WTC11 (cell line): Measurements from ENCODE around the gene LHFPL6.

Source experiments
- CREM ChIP-seq: sonication (generic); formaldehyde crosslinking; IDR thresholded peaks from 2 replicates; pipeline ENCODE4 v1.8.1; 2022; ENCODE audit warnings: mild to moderate bottlenecking, missing genetic modification reagents, moderate library complexity
- EMX1 ChIP-seq: fragments of 250-450 bp; sonication (Bioruptor Pico); IDR thresholded peaks from 2 replicates; pipeline ENCODE4 v1.8.0; 2021; ENCODE audit warnings: mild to moderate bottlenecking
- ESRRA ChIP-seq: sonication (generic); formaldehyde crosslinking; IDR thresholded peaks from 2 replicates; pipeline ENCODE4 v1.8.1; 2022; ENCODE audit warnings: mild to moderate bottlenecking, missing genetic modification reagents, borderline replicate concordance
- GRHL2 ChIP-seq: fragments of 250-450 bp; sonication (Bioruptor Pico); IDR thresholded peaks from 2 replicates; pipeline ENCODE4 v1.8.0; 2022; ENCODE audit warnings: mild to moderate bottlenecking, moderate library complexity; ENCODE audit not compliant: insufficient replicate concordance, severe bottlenecking
- JAZF1 ChIP-seq: fragments of 250-450 bp; sonication (Bioruptor Pico); IDR thresholded peaks from 2 replicates; pipeline ENCODE4 v1.9.0; 2021; ENCODE audit warnings: moderate library complexity, mild to moderate bottlenecking, inconsistent platforms
- ZNF396 ChIP-seq: fragments of 250-450 bp; sonication (Bioruptor Pico); IDR thresholded peaks from 2 replicates; pipeline ENCODE4 v1.8.0; 2021; ENCODE audit warnings: mild to moderate bottlenecking, moderate library complexity, borderline replicate concordance
- ZNF671 ChIP-seq: fragments of 250-450 bp; sonication (Bioruptor Pico); IDR thresholded peaks from 2 replicates; pipeline ENCODE4 v1.8.0; 2021; ENCODE audit warnings: mild to moderate bottlenecking
- TF ChIP-seq, protein P1 (sequence below): sonication (generic); formaldehyde crosslinking; IDR thresholded peaks from 2 replicates; pipeline ENCODE4 v1.8.1; 2022; ENCODE audit warnings: mild to moderate bottlenecking, moderate library complexity, missing genetic modification reagents
- TF ChIP-seq, protein P2 (sequence below): sonication (generic); formaldehyde crosslinking; IDR thresholded peaks from 2 replicates; pipeline ENCODE4 v1.8.0; 2022; ENCODE audit warnings: mild to moderate bottlenecking, missing genetic modification reagents
- TF ChIP-seq, protein P3 (sequence below): fragments of 200-600 bp; IDR thresholded peaks from 2 replicates; pipeline ENCODE4 v1.8.0; 2022; ENCODE audit warnings: antibody characterized with exemption
- TF ChIP-seq, protein P4 (sequence below): sonication (generic); formaldehyde crosslinking; IDR thresholded peaks from 2 replicates; pipeline ENCODE4 v1.8.1; 2022; ENCODE audit warnings: low read depth, mild to moderate bottlenecking, moderate library complexity, missing genetic modification reagents, borderline replicate concordance

DNA sequence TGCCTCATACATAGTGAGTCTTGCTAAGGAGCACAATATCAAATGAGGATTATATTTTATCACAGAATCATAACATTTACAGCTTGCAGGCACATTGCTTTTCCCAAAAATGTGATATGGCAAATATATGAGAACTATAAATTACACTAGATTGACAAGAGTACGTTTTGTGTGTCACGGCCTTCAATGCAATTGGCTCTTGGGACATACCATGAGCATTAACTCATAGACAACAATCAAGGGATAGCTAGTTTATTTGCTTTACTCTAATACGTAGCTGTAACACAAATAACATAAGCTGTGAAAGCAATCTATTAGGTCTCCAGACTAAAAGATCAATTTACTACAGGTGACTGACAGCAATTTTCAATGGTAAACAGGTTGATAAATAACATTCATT is 17.8 kb downstream of the LHFPL6 start:
- no peak for TF ChIP-seq CREM (CRISPR knock-in tag)
- no peak for TF ChIP-seq ESRRA (CRISPR knock-in tag)
- TF ChIP-seq, protein P1, sequence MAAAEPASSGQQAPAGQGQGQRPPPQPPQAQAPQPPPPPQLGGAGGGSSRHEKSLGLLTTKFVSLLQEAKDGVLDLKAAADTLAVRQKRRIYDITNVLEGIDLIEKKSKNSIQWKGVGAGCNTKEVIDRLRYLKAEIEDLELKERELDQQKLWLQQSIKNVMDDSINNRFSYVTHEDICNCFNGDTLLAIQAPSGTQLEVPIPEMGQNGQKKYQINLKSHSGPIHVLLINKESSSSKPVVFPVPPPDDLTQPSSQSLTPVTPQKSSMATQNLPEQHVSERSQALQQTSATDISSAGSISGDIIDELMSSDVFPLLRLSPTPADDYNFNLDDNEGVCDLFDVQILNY (CRISPR knock-in tag) = no peak
- TF ChIP-seq, protein P2, sequence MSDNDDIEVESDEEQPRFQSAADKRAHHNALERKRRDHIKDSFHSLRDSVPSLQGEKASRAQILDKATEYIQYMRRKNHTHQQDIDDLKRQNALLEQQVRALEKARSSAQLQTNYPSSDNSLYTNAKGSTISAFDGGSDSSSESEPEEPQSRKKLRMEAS (CRISPR knock-in tag) = no peak
- no peak for TF ChIP-seq ZNF396
- TF ChIP-seq, protein P3, sequence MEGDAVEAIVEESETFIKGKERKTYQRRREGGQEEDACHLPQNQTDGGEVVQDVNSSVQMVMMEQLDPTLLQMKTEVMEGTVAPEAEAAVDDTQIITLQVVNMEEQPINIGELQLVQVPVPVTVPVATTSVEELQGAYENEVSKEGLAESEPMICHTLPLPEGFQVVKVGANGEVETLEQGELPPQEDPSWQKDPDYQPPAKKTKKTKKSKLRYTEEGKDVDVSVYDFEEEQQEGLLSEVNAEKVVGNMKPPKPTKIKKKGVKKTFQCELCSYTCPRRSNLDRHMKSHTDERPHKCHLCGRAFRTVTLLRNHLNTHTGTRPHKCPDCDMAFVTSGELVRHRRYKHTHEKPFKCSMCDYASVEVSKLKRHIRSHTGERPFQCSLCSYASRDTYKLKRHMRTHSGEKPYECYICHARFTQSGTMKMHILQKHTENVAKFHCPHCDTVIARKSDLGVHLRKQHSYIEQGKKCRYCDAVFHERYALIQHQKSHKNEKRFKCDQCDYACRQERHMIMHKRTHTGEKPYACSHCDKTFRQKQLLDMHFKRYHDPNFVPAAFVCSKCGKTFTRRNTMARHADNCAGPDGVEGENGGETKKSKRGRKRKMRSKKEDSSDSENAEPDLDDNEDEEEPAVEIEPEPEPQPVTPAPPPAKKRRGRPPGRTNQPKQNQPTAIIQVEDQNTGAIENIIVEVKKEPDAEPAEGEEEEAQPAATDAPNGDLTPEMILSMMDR = no peak
- TF ChIP-seq, protein P4, sequence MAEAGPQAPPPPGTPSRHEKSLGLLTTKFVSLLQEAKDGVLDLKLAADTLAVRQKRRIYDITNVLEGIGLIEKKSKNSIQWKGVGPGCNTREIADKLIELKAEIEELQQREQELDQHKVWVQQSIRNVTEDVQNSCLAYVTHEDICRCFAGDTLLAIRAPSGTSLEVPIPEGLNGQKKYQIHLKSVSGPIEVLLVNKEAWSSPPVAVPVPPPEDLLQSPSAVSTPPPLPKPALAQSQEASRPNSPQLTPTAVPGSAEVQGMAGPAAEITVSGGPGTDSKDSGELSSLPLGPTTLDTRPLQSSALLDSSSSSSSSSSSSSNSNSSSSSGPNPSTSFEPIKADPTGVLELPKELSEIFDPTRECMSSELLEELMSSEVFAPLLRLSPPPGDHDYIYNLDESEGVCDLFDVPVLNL (CRISPR knock-in tag) = no peak
- TF ChIP-seq JAZF1 = no peak
- TF ChIP-seq ZNF671 = no peak
- no peak for TF ChIP-seq EMX1
- TF ChIP-seq GRHL2 (CRISPR knock-in tag) = no peak
